HG03469 (cell line): ENCODE results near the gene FIGNL2.
"Not testable (repeated sequence)": the region's sequence is repeated elsewhere in the genome, so short reads cannot be mapped to it uniquely, and the experiment has no call there.

Experiments used
- ATAC-seq: cut with Tn5 transposase; IDR thresholded peaks from one replicate; pipeline ENCODE4 v1.9.1; 2021; ENCODE audit warnings: mild to moderate bottlenecking, moderate library complexity, moderate number of reproducible peaks; ENCODE audit not compliant: unreplicated experiment

FIGNL2 gene

DNA sequence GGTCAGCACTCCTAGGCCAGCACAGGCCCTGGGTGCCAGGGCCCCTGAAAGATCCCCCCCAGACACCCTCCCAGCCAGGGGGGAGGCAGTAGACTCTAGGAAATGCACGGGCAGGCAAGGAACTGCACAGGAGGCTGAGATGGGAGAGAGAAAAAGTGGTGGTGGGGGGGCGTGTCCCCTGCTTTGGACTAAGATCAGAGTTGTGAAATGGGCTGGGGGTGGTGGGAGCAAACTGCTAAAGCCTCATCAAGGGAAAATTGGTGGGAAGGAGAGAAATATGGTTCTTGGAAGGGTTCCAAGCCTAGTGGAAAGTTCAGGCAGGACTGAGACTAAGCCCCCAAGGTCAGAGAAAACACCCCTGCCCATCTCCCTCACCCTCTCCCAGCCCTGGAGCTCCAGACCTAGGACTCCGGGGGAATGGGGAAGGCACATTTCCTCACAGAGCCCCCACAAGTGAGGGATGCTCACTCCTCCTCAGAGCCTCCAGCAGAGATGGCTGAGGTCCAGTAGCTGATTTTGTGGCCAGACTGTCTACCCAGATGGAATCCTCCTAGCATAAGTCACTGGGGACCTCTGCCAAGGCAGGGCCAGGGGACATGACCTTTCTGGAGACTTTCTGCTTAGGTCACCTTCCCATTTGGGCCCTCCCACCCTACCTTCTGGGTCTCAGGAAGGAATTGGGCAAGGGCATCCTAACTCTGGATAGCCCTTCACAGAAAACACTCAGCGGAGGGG, 29.8 kb downstream of the FIGNL2 start:
- ATAC-seq: no peak

DNA sequence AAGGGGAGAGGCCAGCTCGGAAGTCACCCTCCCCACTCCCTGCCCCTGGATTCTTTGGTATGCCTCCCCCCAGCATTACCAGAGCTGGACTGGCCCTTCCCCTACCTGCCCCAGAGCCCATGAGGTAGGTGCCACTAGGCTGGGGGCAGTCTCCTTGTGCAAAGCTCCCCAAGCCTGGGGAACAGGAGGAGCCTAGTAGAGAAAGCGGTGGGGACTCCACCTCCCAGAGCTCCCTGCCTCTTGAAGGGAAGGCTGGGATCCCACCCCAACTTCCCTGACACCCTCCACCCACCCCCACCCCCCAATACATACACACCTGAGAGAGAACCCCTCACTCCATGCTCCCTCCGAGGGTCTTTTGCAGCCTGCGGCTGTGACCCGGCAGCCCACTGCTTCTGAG, 30.4 kb downstream of the FIGNL2 start:
- no peak for ATAC-seq

DNA sequence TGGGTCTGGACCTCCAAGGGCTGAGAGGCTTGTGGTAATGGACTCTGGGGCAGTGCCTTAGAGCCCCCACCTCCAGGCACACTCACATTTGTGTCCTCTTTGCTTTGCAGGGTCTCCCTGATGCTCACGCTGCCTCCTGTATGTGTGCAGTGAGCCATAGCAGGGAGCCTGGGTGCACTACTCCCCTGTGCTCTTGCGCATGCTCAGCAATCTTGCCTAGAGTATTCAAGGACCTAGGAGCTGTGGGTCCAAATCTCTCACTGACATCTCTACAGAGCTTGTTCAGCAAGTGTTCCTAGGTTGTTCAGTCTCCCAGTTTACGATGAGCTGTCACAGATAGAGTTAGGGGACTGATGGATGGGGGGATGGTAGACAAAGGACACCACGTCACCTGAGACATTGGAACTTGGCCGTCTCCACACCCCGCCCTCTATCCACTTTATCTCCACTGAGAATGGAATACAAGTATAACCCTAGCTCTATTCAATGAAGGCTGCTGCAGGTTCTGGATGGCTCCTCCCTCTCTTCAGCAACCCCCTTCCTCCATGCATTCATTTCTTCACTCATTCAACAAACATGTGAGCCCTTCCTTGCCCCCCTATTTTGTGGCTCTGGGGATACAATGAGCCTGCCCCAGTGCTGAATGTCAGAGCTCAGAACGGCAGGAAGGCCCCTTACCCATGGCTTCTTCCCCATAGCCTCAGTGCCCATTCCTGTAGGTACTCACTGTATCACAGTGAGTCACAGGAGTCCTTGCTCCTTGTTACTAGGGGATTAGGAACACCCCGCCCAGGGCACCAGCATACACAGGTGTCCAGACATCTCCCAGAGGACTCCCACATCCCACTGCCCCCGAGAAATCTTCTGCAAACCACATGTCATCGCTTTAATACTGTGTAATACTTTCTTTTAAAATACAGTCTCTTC, 31.2 kb downstream of the FIGNL2 start:
- no peak for ATAC-seq

DNA sequence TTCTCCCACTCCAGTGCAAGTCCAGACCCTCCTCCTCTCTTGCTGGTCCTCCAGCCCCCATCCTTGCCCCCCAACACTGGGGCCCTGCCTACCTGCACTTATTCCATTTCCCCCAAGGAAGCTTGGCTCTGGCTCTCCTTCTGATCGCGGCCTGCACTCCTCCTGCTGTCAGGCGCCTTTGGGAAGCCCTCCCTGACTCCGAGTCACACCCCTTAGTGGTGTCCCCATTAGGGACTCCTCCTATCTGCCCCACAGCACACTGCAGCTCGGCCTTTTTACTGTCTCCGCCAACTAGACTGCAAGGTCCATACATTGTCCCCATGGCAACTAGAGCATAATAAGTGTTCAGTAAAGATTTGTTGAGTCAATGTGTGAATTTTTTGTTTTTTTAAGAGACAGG, 32.9 kb downstream of the FIGNL2 start:
- no peak for ATAC-seq

DNA sequence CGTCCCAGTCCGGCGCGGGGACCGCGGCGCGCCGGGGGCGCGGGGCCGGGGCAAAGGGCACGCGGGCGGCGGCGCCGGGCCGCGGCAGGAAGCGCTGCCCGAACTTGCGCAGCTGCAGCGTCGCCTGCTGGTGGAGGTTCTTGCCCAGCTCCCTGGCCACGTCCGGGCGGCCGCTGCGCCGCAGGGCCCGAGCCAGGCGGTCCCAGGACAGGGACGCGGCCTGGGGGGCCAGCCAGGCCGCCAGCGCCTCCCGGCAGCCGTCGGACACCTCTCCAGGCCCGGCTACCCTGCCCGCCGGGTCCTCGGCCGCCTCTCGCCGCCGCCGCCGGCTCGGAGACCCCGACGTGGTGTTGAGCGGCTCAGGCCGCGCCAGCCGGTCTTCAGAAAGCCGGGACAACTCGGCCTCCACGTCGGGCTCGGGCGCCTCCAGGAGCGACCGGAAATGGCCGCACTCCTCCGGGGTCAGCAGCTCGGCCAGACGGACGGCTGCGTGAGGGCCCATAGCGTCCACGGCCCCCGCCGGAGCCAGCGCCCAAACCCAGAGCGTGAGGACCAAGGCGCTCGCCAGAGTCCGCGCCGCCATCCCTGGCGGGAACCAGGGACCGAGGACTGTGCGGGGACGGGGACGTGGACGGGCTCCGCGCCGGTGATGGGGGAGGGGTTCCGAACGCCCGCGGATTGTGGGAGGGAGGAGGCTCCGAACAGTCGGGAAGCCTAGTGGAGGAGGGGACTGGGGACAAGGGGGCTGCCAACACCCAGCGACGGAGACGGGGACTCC, 34.0 kb downstream of the FIGNL2 start:
- no peak for ATAC-seq

DNA sequence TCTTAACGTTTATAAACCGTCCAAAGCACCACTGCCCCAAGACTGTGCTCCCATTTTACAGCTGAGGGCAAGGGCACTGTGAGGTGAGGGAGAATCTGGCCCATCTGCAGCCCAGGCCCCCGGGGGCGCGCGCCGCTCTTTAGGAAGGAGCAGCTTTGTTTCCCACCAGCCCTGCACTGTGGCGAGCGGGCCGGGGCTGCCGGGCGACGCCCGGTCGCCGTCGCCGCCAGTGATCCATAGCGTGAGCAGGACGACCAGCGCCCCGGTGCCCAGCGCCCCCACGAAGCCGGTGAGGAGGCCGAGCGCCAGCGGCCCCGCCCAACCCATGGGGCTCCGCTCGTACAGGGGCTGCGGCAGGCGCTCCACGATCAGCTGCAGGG, 34.6 kb downstream of the FIGNL2 start:
- no peak for ATAC-seq

DNA sequence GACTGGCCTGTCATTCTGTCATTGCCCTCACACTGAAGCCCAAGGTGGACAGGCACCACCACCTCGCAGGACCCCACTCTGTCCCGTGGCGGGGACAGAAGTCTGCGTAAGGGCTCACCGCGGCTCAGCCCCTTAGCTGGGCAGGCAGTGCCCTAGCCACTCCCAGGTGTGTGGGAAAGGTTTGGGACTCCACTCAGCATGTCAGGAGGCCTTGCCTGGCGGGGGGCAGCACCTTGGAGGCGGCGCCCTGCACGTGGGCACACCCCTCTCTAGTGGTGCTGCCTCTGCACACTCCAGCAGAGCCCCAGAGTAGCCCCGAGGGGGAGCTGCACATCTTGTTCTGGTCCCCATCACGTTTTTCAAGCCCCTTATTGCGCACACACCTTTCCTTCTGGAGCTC, 35.6 kb downstream of the FIGNL2 start:
- ATAC-seq: no peak

DNA sequence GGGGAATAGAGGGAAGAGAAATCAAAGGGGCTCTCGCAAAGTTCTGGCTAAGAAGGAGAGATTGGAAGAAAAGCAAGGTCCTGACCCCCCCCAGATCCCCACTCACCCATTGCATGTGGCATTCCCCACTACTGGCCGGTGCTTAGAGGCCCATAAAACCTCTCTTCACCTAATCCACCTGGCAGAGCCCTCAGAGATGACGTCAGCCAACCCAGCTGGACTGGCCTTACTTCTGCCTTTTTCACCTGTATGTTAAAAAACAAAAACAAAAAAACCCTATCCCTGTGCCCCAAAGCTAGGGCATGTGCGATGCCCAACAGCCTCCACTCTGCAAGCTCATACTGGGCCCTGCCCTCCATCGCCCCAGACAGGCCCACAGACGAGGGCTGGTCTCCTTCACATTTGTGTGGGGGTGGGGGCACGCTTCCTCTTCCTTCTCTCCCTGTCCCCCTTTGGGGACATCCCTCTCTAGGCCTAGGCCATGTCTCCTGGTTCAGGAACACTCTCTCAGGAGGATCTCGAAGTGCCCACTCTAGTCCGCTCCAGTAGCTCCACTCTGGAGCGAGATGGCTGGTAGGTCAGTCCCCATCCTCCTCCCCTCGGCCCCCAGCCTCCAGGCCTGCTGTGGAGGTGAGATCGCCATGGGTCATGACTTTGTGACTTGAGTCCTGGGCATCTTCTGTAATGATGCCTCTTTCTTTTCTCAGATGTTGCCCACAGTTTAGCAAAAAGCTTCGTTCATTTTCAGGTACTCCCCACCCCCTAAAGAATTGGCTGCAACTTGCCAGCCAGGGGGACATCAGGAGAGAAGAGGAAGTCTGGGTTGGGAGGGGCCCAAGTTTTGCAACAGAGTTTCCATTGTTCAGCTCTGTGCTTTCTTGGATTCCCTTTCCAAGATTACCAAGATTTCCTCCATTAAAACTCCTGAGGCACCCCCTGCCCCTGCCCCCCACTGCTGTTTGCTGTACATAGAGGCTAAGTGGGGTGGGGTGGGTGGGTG, 37.0 kb downstream of the FIGNL2 start:
- ATAC-seq: no peak

DNA sequence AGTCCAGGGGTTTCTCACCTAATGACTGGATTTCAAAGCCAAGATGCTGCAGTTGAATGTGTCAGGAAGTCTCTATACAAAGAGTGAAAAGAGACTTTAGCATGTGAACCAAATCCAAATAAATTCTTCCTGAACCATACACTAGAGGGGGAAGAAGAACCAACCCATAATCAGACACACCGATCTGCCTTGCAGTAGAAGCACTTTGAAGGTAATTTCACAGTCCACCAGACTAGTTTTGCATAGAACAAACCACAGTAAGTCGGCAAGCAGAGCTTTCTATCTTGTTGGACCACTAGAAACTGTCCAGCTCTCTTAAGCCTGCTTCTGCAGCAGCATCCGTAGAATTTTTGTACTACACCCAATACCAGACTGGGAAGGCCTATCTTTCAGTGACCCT, 39.3 kb downstream of the FIGNL2 start:
- ATAC-seq: no peak

DNA sequence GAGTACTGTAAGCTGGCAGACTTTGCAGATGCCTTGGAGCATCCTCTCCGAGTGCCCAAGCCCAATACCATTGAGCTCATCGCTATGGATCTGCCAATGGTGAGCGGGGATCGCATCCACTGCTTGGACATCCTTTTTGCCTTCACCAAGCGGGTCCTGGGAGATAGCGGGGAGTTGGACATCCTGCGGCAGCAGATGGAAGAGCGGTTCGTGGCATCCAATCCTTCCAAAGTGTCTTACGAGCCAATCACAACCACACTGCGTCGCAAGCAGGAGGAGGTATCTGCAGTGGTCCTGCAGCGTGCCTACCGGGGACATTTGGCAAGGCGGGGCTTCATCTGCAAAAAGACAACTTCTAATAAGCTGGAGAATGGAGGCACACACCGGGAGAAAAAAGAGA, 41.6 kb downstream of the FIGNL2 start:
- no peak for ATAC-seq

DNA sequence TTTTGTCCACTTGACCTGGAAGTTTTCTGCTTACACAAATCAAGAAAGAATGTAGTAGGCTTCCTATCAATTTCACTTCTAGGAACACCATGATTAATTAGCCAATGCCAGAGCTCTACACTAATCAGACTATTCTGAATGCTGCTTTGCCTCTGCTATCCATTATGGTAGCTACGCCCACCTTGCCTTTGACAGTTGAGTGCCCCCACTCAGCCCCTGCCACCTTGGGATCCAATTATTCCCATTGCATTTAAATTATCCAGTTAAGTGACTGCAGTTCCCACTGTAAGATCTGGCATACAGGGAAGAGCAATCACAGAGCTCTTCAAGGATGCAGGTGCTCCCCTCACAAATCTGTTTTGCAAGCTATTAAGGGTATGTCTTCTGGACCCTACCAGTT, 47.5 kb downstream of the FIGNL2 start:
- ATAC-seq: no peak

DNA sequence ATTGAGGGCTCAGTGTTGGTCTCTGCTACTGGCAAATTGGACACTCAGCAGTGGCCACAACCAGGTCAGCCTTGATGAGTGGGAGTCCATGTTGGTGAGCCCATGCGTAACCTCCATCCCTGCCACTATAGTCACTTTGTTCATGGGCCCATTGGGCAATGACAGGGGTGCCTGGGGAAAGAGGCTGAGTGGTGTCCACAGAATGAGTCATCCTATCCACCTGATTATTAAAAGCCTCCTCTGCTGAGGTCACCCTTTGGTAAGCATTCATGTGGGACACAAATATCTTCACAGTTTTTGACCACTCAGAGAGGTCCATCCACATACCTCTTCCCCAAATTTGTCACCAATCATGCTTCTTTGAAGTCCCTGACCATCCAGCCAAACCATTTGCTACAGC, 50.0 kb downstream of the FIGNL2 start:
- ATAC-seq: no peak

DNA sequence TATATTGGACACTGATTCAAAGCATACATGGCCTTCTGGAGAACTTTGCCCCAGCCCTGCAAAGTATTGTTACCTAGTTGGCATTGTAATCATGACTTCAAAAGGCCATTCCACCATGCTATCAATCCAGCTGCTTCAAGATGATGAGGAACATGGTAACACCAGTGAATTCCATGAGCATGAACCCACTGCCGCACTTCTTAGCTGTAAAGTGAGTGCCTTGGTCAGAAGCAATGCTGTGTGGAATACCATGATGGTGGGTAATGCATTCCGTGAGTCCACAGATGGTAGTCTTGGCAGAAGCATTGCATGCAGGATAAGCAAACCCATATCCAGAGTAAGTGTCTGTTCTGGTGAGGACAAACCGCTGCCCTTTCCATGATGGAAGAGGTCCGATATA, 50.5 kb downstream of the FIGNL2 start:
- ATAC-seq: not testable (repeated sequence)

DNA sequence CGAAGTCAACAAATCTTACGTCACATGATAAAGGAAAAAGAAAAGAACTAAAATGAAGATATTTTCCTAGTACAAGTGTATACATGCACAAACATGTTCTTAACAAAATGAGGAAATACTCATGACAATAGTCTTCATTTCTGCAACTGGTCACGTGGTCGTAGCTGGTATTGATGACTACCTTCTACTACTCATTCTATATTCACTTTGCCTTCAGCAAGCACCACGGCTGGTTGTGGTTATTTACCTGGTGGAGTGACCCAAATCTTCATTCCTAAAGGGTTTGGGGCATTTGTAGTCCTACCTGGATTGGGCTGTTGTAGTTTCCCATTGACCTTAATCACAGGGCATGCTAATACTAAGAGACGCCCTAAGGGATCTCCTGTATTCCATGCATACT, 51.2 kb downstream of the FIGNL2 start:
- ATAC-seq: no peak

DNA sequence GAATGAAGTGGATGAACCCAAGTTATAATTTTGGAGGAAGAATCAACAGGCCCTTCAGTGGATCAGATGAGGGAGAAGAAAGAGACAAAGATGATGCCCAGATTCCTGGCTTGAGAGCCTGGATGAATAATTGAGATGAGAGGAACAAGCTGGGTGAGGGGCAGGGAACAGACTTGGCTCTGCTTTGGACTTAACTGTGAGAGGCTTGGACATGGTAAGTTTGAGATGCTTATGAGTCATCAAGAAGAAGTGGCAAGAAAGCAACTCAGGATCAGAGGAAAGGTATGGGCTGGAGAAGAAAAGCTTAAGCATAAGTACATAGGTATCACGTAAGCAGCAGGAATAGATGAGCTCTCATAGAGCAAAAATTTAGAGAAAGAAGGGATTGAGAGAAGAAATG, 55.3 kb downstream of the FIGNL2 start:
- no peak for ATAC-seq

DNA sequence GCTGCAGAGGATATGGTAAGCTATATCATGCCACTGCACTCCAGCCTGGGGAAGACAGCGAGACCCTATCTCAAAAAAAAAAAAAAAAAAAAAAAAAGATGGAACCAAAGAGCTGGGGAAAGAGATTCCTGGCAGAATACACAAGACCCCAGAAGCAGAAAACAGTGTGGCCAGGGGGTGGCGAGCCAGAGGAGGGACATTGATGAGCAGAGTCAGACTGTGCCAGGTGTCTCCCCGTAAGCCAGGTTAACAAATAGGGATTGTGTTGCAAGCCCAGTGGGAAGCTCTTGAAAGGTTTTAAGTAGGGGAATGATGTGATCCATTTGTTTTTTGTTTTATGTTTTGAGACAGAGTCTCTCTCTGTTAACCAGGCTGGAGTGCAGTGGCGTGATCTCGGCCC, 56.1 kb downstream of the FIGNL2 start:
- ATAC-seq: no peak

DNA sequence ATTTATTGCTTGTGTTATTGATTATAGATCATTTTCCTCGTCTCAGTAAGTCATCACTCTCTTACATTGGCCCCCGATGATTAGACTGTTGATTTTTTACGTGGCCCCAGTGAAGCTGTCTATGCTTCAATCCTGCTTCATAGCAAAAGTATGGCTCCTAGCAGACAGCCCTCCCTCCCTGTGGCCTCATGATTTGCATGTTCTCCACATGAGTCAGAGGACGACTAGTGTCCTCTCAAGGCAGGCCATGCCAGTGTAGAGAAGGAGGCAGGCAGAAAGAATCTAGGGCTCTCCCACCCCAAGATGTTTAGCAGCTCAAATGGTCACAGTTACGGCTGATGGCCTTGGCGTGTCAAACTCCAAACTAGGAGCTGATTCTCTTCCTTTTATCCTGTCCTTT, 59.6 kb downstream of the FIGNL2 start:
- no peak for ATAC-seq

DNA sequence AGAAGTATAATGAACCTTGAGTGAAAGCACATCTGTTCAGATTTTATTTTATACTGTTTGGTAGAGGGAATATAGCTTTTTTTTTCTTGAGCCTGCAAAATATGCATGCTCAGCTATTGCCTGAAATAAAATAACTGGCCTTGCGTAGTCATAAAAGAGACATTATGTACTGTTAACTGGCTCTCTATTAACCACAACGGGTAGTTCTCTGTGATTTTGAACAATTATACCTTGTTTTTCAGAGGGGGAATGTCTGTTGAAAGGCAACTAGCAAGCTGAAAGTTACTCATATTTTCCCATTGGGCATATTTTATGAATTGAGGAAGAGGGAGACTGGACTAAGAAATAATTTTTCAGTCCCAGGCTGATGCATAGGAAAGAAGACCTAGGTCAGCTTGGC, 62.6 kb downstream of the FIGNL2 start:
- no peak for ATAC-seq

DNA sequence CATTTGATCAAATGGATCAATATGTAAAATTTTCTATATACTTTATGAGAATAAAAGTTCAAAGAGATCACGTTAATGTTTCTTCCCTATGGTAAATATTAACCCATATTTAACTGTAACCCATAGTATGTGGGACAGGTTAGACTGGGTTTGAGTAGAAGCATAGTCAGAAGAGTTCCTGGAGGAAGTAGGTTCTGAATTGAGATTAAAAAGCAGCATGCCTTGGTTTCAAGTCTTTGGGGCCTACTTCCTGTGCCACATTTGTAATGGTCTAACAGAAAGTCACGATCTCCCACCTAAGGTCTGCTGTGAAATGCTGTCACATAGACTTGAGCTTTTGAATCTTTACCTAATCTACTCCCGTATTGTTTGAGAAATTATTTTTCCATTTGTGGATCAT, 63.8 kb downstream of the FIGNL2 start:
- ATAC-seq: no peak

DNA sequence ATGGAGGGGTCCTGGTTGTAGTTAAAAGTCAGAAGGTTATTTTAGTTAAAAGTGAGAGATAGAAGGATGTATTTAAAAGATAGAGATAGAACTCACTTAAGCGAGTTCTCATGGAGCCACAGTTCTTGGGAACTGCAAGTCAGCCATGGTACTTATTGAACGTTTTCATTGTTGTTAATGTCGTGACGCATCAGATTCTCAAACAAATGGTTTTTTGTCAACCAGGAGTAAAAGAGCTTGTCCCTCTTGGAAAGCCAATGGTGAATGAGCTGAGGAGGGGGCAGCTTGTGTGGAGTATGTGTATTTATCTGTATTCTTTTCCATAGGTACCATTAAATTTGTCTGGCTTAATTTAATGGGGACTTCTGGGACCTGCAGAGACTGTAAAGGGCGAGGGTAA, 68.6 kb downstream of the FIGNL2 start:
- ATAC-seq: no peak
